GM12872 (cell line): ENCODE data around the gene MTX1.
A peak's percentile ranks its signal among the peaks of the same experiment; 100 is the strongest.

Experiments
- CTCF ChIP-seq: IDR thresholded peaks from 3 replicates; pipeline ENCODE4 v1.5.1; 2011; ENCODE audit warnings: low read depth, mild to moderate bottlenecking, low read length, moderate library complexity; ENCODE audit not compliant: insufficient read depth

The MTX1 gene

GRCh38 chr1:155208541-155209311 is at the start of gene MTX1:
Gene MTX1 (plus strand): TSS chr1:155208695. CDS start chr1:155208805, 110 bp downstream.
- TF ChIP-seq CTCF = no peak

- TF ChIP-seq CTCF = no peak
These were observed 49.5 kb upstream of the MTX1 start for GRCh38 chr1:155158991-155159390.

GRCh38 chr1:155160128-155160527 is 48.4 kb upstream of the MTX1 start:
- no peak for TF ChIP-seq CTCF

GRCh38 chr1:155166051-155166470 is 42.4 kb upstream of the MTX1 start:
- TF ChIP-seq CTCF = no peak

GRCh38 chr1:155166471-155167165 is 41.9 kb upstream of the MTX1 start:
- TF ChIP-seq CTCF = no peak

- peak; percentile 94 for TF ChIP-seq CTCF
These were observed 41.1 kb upstream of the MTX1 start for GRCh38 chr1:155167166-155168104.
